ENCODE results near the gene PCYOX1L.

- TF ChIP-seq FOXM1 (IDR thresholded peaks at IDR 0.05; ENCODE audit: borderline replicate concordance, low read depth): no peak
- TF ChIP-seq RAD21 (IDR thresholded peaks at IDR 0.05; ENCODE audit: low read depth): no peak
- no peak for TF ChIP-seq TAF1 (IDR thresholded peaks at IDR 0.05; ENCODE audit: low read depth)
- TF ChIP-seq REST (IDR thresholded peaks at IDR 0.05; ENCODE audit: low read depth): no peak
- TF ChIP-seq EP300 (IDR thresholded peaks at IDR 0.05; ENCODE audit: borderline replicate concordance): no peak
- no peak for TF ChIP-seq YY1 (IDR thresholded peaks at IDR 0.05; ENCODE audit: low read depth)
These were observed 24.0 kb upstream of the PCYOX1L start for GRCh38 chr5:149333711-149334443.
